Measurements from ENCODE around the gene UCK2.

The UCK2 gene

DNA sequence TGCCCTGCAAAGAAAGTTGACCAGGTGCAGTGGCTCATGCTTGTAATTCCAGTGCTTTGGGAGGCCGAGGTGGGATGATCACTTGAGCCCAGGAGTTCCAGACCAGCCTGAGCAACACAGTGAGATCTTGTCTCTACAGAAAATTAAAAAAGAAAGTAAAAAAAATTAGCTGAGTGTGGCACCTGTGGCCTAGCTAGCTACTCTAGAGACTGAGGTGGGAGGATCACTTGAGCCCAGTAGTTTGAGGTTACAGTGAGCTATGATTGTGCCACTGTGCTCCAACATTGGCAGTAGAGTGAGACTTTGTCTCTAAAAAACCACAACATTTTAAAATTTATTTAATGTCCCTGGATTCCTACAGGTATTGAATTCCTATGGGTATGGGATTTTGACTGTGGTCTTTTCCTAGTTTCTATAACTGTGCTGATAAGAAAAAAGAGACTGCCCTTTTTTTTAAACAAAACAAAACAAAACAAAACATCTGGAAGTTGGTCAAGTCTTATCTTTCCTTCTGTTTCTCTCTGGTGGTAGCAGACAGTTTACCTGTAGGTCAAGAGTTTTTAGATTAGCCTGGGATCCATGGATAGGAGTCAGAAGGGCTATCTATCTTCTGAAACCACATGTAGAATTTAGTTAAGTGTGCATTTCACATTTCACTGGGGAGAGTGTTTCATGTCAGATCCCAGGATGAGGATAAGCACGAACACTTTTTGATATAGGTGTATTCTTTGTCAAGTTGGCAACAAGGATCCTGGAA, 18.8 kb downstream of the UCK2 start:
- Histone ChIP-seq H4K20me1 (ENCODE audit: control insufficient read depth, insufficient read depth, low read depth, low read length) (peaks cover 47% of the 10 kb centered on the region), H3K4me1 (ENCODE audit: control insufficient read depth, low read length) (peaks cover 25% of the 10 kb centered on the region)

GRCh38 chr1:165847486-165847885, 20.1 kb downstream of the UCK2 start:
- no peaks in the 10 kb centered on the region for H3K36me3 ChIP-seq (ENCODE audit: control insufficient read depth, low read length)
- H3K79me2 ChIP-seq (ENCODE audit: control insufficient read depth, low read length), result peaks cover 96% of the 10 kb centered on the region
- H3K9me2 ChIP-seq (replicated peaks; ENCODE audit: control insufficient read depth, low read length), result no peaks in the 10 kb centered on the region
- H3F3A ChIP-seq (ENCODE audit: control insufficient read depth, insufficient read depth), result no peaks in the 10 kb centered on the region
- H3K4me1 ChIP-seq (ENCODE audit: control insufficient read depth, low read length), result peaks cover 14% of the 10 kb centered on the region
- H3K4me2 ChIP-seq (ENCODE audit: low read length), result no peak overlapping the region
- H3K9me3 ChIP-seq (ENCODE audit: control insufficient read depth, insufficient read depth, low read length), result no peaks in the 10 kb centered on the region
- H3K27ac ChIP-seq (ENCODE audit: low read depth, low read length), result no peak overlapping the region
- TF ChIP-seq CTCF (IDR thresholded peaks at IDR 0.05; ENCODE audit: low read depth, low read length, poor library complexity, severe bottlenecking) (no peak), EZH2phosphoT487 (IDR thresholded peaks at IDR 0.05; ENCODE audit: borderline replicate concordance, low read length) (no peak)
- H4K20me1 ChIP-seq (ENCODE audit: control insufficient read depth, insufficient read depth, low read depth, low read length), result peaks cover 37% of the 10 kb centered on the region
- no peaks in the 10 kb centered on the region for H3K27me3 ChIP-seq (ENCODE audit: control insufficient read depth, low read length)
- H3K4me3 ChIP-seq (ENCODE audit: low read length), result no peak overlapping the region

More for the DNA sequence above, 18.8 kb downstream of the UCK2 start:
- TF ChIP-seq CTCF (IDR thresholded peaks at IDR 0.05; ENCODE audit: low read depth, low read length, poor library complexity, severe bottlenecking) (no peak), EZH2phosphoT487 (IDR thresholded peaks at IDR 0.05; ENCODE audit: borderline replicate concordance, low read length) (no peak)
- Histone ChIP-seq H3K27ac (ENCODE audit: low read depth, low read length) (no peak overlapping the region), H3K79me2 (ENCODE audit: control insufficient read depth, low read length) (peaks cover 96% of the 10 kb centered on the region), H3K4me3 (ENCODE audit: low read length) (no peak overlapping the region), H3K9me2 (replicated peaks; ENCODE audit: control insufficient read depth, low read length) (no peaks in the 10 kb centered on the region), H3K36me3 (ENCODE audit: control insufficient read depth, low read length) (no peaks in the 10 kb centered on the region), H3K27me3 (ENCODE audit: control insufficient read depth, low read length) (no peaks in the 10 kb centered on the region), H3K4me2 (ENCODE audit: low read length) (no peak overlapping the region), H3K9me3 (ENCODE audit: control insufficient read depth, insufficient read depth, low read length) (no peaks in the 10 kb centered on the region), H3F3A (ENCODE audit: control insufficient read depth, insufficient read depth) (no peaks in the 10 kb centered on the region)

DNA sequence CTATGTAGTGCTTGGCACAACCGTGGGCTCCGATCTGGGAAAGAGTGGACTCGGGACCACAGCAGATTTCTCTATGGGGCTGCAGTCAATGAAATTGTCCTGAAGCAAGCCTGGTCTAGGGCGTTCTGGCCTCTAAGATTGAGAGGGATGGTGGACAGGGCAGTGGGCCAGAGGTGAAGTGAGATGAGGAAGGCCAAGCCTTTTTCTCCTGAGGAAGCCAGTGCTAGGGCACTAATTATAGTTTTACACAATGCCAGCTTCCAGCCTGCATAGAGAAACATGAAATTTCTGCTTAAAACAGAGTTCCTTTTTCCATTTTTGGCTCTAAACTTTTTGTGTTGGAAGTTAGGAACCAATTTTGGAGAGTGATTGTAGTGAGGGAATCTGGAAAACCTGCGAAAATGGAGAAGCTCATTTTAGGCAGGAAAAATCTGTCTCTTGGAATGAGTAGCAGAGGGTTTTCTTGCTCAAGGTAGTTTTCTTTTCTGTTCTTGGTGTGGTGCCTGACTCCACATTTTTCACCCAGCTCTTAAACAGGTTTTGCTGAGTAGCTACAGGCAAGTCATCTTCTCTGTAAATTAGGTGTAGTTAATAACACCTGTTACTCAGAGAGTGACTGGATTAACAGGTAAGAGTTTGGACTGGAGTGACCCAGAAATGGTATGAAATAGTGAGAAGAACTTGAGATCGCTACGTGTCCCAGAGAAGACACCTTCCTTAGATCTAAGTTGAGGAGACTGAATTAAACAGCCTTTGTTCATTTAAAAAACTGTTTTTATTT, 22.1 kb downstream of the UCK2 start:
- no peaks in the 10 kb centered on the region for H3K36me3 ChIP-seq (ENCODE audit: control insufficient read depth, low read length)
- H3K79me2 ChIP-seq (ENCODE audit: control insufficient read depth, low read length), result peaks cover 96% of the 10 kb centered on the region
- H3K27me3 ChIP-seq (ENCODE audit: control insufficient read depth, low read length), result no peaks in the 10 kb centered on the region
- no peaks in the 10 kb centered on the region for H3F3A ChIP-seq (ENCODE audit: control insufficient read depth, insufficient read depth)
- no peak overlapping the region for H3K27ac ChIP-seq (ENCODE audit: low read depth, low read length)
- H3K4me3 ChIP-seq (ENCODE audit: low read length), result no peak overlapping the region
- peaks cover 14% of the 10 kb centered on the region for H3K4me1 ChIP-seq (ENCODE audit: control insufficient read depth, low read length)
- H4K20me1 ChIP-seq (ENCODE audit: control insufficient read depth, insufficient read depth, low read depth, low read length), result peaks cover 31% of the 10 kb centered on the region; the same call in 1 of the 2 replicates
- H3K9me3 ChIP-seq (ENCODE audit: control insufficient read depth, insufficient read depth, low read length), result no peaks in the 10 kb centered on the region
- TF ChIP-seq EZH2phosphoT487 (IDR thresholded peaks at IDR 0.05; ENCODE audit: borderline replicate concordance, low read length) (no peak), CTCF (IDR thresholded peaks at IDR 0.05; ENCODE audit: low read depth, low read length, poor library complexity, severe bottlenecking) (no peak)
- no peaks in the 10 kb centered on the region for H3K9me2 ChIP-seq (replicated peaks; ENCODE audit: control insufficient read depth, low read length)
- no peak overlapping the region for H3K4me2 ChIP-seq (ENCODE audit: low read length)
